Nephron (organoid): ENCODE measurements around the gene NPR2.

Experiments
- H3K27ac Mint-ChIP-seq, 3 experiments: 2 replicates each; pipeline ENCODE4 v1.8.0; 2020; ENCODE audit warnings: mixed read lengths in 3 of 3, mild to moderate bottlenecking in 2 of 3, moderate library complexity in 1 of 3
- H3K27me3 Mint-ChIP-seq: 2 replicates; pipeline ENCODE4 v1.8.0; 2021; ENCODE audit warnings: low read depth, mild to moderate bottlenecking, moderate library complexity, mixed read lengths
- H3K36me3 Mint-ChIP-seq: 2 replicates; pipeline ENCODE4 v1.8.0; 2020; ENCODE audit warnings: low read depth, mixed read lengths
- H3K4me1 Mint-ChIP-seq: 2 replicates; pipeline ENCODE4 v1.8.0; 2020; ENCODE audit warnings: mixed read lengths
- H3K4me3 Mint-ChIP-seq, 3 experiments: 2 replicates each; pipeline ENCODE4 v1.8.0; 2020; ENCODE audit warnings: mild to moderate bottlenecking in 3 of 3, mixed read lengths in 3 of 3, moderate library complexity in 2 of 3
- H3K9me3 Mint-ChIP-seq: 2 replicates; pipeline ENCODE4 v1.8.0; 2020; ENCODE audit warnings: mixed read lengths
- CTCF ChIP-seq, 3 experiments: fragments of 200-600 bp; sonication (generic); IDR thresholded peaks; one replicate each; pipeline ENCODE4 v1.5.0; 2021; ENCODE audit warnings: antibody characterized with exemption in 3 of 3; ENCODE audit not compliant: unreplicated experiment in 3 of 3

The NPR2 gene

GRCh38 chr9:35774907-35775635 lies 16.3 kb upstream of the NPR2 start:
- Mint-ChIP-seq H3K27ac (peak overlapping the region; percentile 71 to 74 (median 74)), H3K4me3 (no peak overlapping the region), H3K4me1 (peaks cover 16% of the 10 kb centered on the region), H3K27me3 (peaks cover 4% of the 10 kb centered on the region), H3K9me3 (no peaks in the 10 kb centered on the region), H3K36me3 (no peaks in the 10 kb centered on the region)
- no peak for TF ChIP-seq CTCF (IDR thresholded peaks at IDR 0.05; ENCODE audit: unreplicated experiment in 3 of 3)

- Mint-ChIP-seq H3K4me3 (no peak overlapping the region), H3K27me3 (peaks cover 10% of the 10 kb centered on the region), H3K36me3 (no peaks in the 10 kb centered on the region), H3K4me1 (peaks cover 16% of the 10 kb centered on the region), H3K27ac (peak overlapping the region in 2 of 3 experiments; percentile 16 to 42), H3K9me3 (no peaks in the 10 kb centered on the region)
- no peak for TF ChIP-seq CTCF (IDR thresholded peaks at IDR 0.05; ENCODE audit: unreplicated experiment in 3 of 3)
These were observed 15.4 kb upstream of the NPR2 start for GRCh38 chr9:35776018-35776417.

GRCh38 chr9:35778496-35778895 lies 12.9 kb upstream of the NPR2 start:
- Mint-ChIP-seq H3K27ac (no peak overlapping the region), H3K4me1 (peaks cover 16% of the 10 kb centered on the region), H3K36me3 (peaks cover 4% of the 10 kb centered on the region), H3K27me3 (peaks cover 10% of the 10 kb centered on the region), H3K4me3 (no peak overlapping the region), H3K9me3 (no peaks in the 10 kb centered on the region)
- no peak for TF ChIP-seq CTCF (IDR thresholded peaks at IDR 0.05; ENCODE audit: unreplicated experiment in 3 of 3)

GRCh38 chr9:35781066-35781465 lies 10.3 kb upstream of the NPR2 start:
- TF ChIP-seq CTCF (IDR thresholded peaks at IDR 0.05; ENCODE audit: unreplicated experiment in 3 of 3): no peak
- Mint-ChIP-seq H3K36me3 (peaks cover 10% of the 10 kb centered on the region), H3K4me1 (peaks cover 2% of the 10 kb centered on the region), H3K9me3 (no peaks in the 10 kb centered on the region), H3K4me3 (no peak overlapping the region), H3K27ac (no peak overlapping the region), H3K27me3 (peaks cover 10% of the 10 kb centered on the region)

- Mint-ChIP-seq H3K27ac (no peak overlapping the region), H3K36me3 (peaks cover 10% of the 10 kb centered on the region), H3K9me3 (no peaks in the 10 kb centered on the region), H3K4me1 (no peaks in the 10 kb centered on the region), H3K27me3 (peaks cover 10% of the 10 kb centered on the region), H3K4me3 (no peak overlapping the region)
- TF ChIP-seq CTCF (IDR thresholded peaks at IDR 0.05; ENCODE audit: unreplicated experiment in 3 of 3): no peak
These were observed 8.0 kb upstream of the NPR2 start for GRCh38 chr9:35783418-35783817.

GRCh38 chr9:35789541-35789940 lies 1.9 kb upstream of the NPR2 start:
- Mint-ChIP-seq H3K36me3 (no peaks in the 10 kb centered on the region), H3K27ac (no peak overlapping the region), H3K27me3 (no peaks in the 10 kb centered on the region), H3K4me3 (no peak overlapping the region), H3K9me3 (no peaks in the 10 kb centered on the region), H3K4me1 (peaks cover 28% of the 10 kb centered on the region)
- no peak for TF ChIP-seq CTCF (IDR thresholded peaks at IDR 0.05; ENCODE audit: unreplicated experiment in 3 of 3)
